ENCODE data around the gene TPH2.

TPH2 gene

GRCh38 chr12:72006766-72007165 lies 68.1 kb downstream of the TPH2 start:
- no peaks in the 10 kb centered on the region for H3K4me1 ChIP-seq (ENCODE audit: control insufficient read depth, insufficient read depth, low read length)
- H3K9me3 ChIP-seq (ENCODE audit: control insufficient read depth, low read length): no peaks in the 10 kb centered on the region
- no peak overlapping the region for H3K9ac ChIP-seq (ENCODE audit: low read length)
- no peak for DNase-seq (ENCODE audit: low read depth)
- H3K27me3 ChIP-seq (replicated peaks; ENCODE audit: control insufficient read depth, insufficient read depth, low read length): peaks cover 8% of the 10 kb centered on the region
- no peaks in the 10 kb centered on the region for H3K36me3 ChIP-seq (ENCODE audit: control insufficient read depth, insufficient read depth, low read length, severe bottlenecking)
- H3K4me3 ChIP-seq (ENCODE audit: low read length): no peak overlapping the region

GRCh38 chr12:72010356-72010755 lies 71.7 kb downstream of the TPH2 start:
- Histone ChIP-seq H3K27me3 (replicated peaks; ENCODE audit: control insufficient read depth, insufficient read depth, low read length) (no peaks in the 10 kb centered on the region), H3K4me1 (ENCODE audit: control insufficient read depth, insufficient read depth, low read length) (no peaks in the 10 kb centered on the region), H3K9ac (ENCODE audit: low read length) (no peak overlapping the region), H3K4me3 (ENCODE audit: low read length) (no peak overlapping the region), H3K36me3 (ENCODE audit: control insufficient read depth, insufficient read depth, low read length, severe bottlenecking) (no peaks in the 10 kb centered on the region), H3K9me3 (ENCODE audit: control insufficient read depth, low read length) (no peaks in the 10 kb centered on the region)
- peak; percentile 0 for DNase-seq (ENCODE audit: low read depth)

GRCh38 chr12:72011374-72011773 lies 72.7 kb downstream of the TPH2 start:
- no peaks in the 10 kb centered on the region for H3K36me3 ChIP-seq (ENCODE audit: control insufficient read depth, insufficient read depth, low read length, severe bottlenecking)
- H3K4me3 ChIP-seq (ENCODE audit: low read length): no peak overlapping the region
- no peak for DNase-seq (ENCODE audit: low read depth)
- no peaks in the 10 kb centered on the region for H3K4me1 ChIP-seq (ENCODE audit: control insufficient read depth, insufficient read depth, low read length)
- no peaks in the 10 kb centered on the region for H3K27me3 ChIP-seq (replicated peaks; ENCODE audit: control insufficient read depth, insufficient read depth, low read length)
- no peak overlapping the region for H3K9ac ChIP-seq (ENCODE audit: low read length)
- no peaks in the 10 kb centered on the region for H3K9me3 ChIP-seq (ENCODE audit: control insufficient read depth, low read length)

GRCh38 chr12:72012874-72013273 lies 74.2 kb downstream of the TPH2 start:
- no peak overlapping the region for H3K4me3 ChIP-seq (ENCODE audit: low read length)
- no peaks in the 10 kb centered on the region for H3K36me3 ChIP-seq (ENCODE audit: control insufficient read depth, insufficient read depth, low read length, severe bottlenecking)
- no peak for DNase-seq (ENCODE audit: low read depth)

GRCh38 chr12:72015895-72016294 lies 77.2 kb downstream of the TPH2 start:
- Histone ChIP-seq H3K36me3 (ENCODE audit: control insufficient read depth, insufficient read depth, low read length, severe bottlenecking) (no peaks in the 10 kb centered on the region), H3K27me3 (replicated peaks; ENCODE audit: control insufficient read depth, insufficient read depth, low read length) (peaks cover 12% of the 10 kb centered on the region), H3K4me1 (ENCODE audit: control insufficient read depth, insufficient read depth, low read length) (no peaks in the 10 kb centered on the region), H3K4me3 (ENCODE audit: low read length) (no peak overlapping the region), H3K9me3 (ENCODE audit: control insufficient read depth, low read length) (no peaks in the 10 kb centered on the region), H3K9ac (ENCODE audit: low read length) (no peak overlapping the region)
- DNase-seq (ENCODE audit: low read depth): no peak

More at GRCh38 chr12:72012874-72013273, 74.2 kb downstream of the TPH2 start:
- Histone ChIP-seq H3K27me3 (replicated peaks; ENCODE audit: control insufficient read depth, insufficient read depth, low read length) (no peaks in the 10 kb centered on the region), H3K4me1 (ENCODE audit: control insufficient read depth, insufficient read depth, low read length) (no peaks in the 10 kb centered on the region), H3K9me3 (ENCODE audit: control insufficient read depth, low read length) (no peaks in the 10 kb centered on the region), H3K9ac (ENCODE audit: low read length) (no peak overlapping the region)

GRCh38 chr12:72017054-72017651 lies 78.5 kb downstream of the TPH2 start:
- no peaks in the 10 kb centered on the region for H3K36me3 ChIP-seq (ENCODE audit: control insufficient read depth, insufficient read depth, low read length, severe bottlenecking)
- no peak overlapping the region for H3K4me3 ChIP-seq (ENCODE audit: low read length)
- H3K9ac ChIP-seq (ENCODE audit: low read length): no peak overlapping the region
- no peaks in the 10 kb centered on the region for H3K4me1 ChIP-seq (ENCODE audit: control insufficient read depth, insufficient read depth, low read length)
- DNase-seq (ENCODE audit: low read depth): peak; percentile 80
- peaks cover 12% of the 10 kb centered on the region for H3K27me3 ChIP-seq (replicated peaks; ENCODE audit: control insufficient read depth, insufficient read depth, low read length)
- no peaks in the 10 kb centered on the region for H3K9me3 ChIP-seq (ENCODE audit: control insufficient read depth, low read length)

GRCh38 chr12:72018036-72018435 lies 79.4 kb downstream of the TPH2 start:
- Histone ChIP-seq H3K27me3 (replicated peaks; ENCODE audit: control insufficient read depth, insufficient read depth, low read length) (peaks cover 12% of the 10 kb centered on the region), H3K4me1 (ENCODE audit: control insufficient read depth, insufficient read depth, low read length) (no peaks in the 10 kb centered on the region), H3K36me3 (ENCODE audit: control insufficient read depth, insufficient read depth, low read length, severe bottlenecking) (no peaks in the 10 kb centered on the region), H3K9ac (ENCODE audit: low read length) (no peak overlapping the region), H3K9me3 (ENCODE audit: control insufficient read depth, low read length) (no peaks in the 10 kb centered on the region), H3K4me3 (ENCODE audit: low read length) (no peak overlapping the region)
- DNase-seq (ENCODE audit: low read depth): no peak

GRCh38 chr12:72024613-72025012 lies 86.0 kb downstream of the TPH2 start:
- no peaks in the 10 kb centered on the region for H3K36me3 ChIP-seq (ENCODE audit: control insufficient read depth, insufficient read depth, low read length, severe bottlenecking)
- no peak for DNase-seq (ENCODE audit: low read depth)
- no peak overlapping the region for H3K9ac ChIP-seq (ENCODE audit: low read length)
- peaks cover 11% of the 10 kb centered on the region for H3K27me3 ChIP-seq (replicated peaks; ENCODE audit: control insufficient read depth, insufficient read depth, low read length)
- no peak overlapping the region for H3K4me3 ChIP-seq (ENCODE audit: low read length)
- no peaks in the 10 kb centered on the region for H3K4me1 ChIP-seq (ENCODE audit: control insufficient read depth, insufficient read depth, low read length)
- no peaks in the 10 kb centered on the region for H3K9me3 ChIP-seq (ENCODE audit: control insufficient read depth, low read length)

GRCh38 chr12:72025524-72025923 lies 86.9 kb downstream of the TPH2 start:
- Histone ChIP-seq H3K9me3 (ENCODE audit: control insufficient read depth, low read length) (no peaks in the 10 kb centered on the region), H3K27me3 (replicated peaks; ENCODE audit: control insufficient read depth, insufficient read depth, low read length) (peaks cover 6% of the 10 kb centered on the region), H3K4me1 (ENCODE audit: control insufficient read depth, insufficient read depth, low read length) (no peaks in the 10 kb centered on the region), H3K9ac (ENCODE audit: low read length) (no peak overlapping the region), H3K4me3 (ENCODE audit: low read length) (no peak overlapping the region), H3K36me3 (ENCODE audit: control insufficient read depth, insufficient read depth, low read length, severe bottlenecking) (no peaks in the 10 kb centered on the region)
- no peak for DNase-seq (ENCODE audit: low read depth)

GRCh38 chr12:72028966-72029365 lies 90.3 kb downstream of the TPH2 start:
- Histone ChIP-seq H3K4me1 (ENCODE audit: control insufficient read depth, insufficient read depth, low read length) (no peaks in the 10 kb centered on the region), H3K9ac (ENCODE audit: low read length) (no peak overlapping the region), H3K4me3 (ENCODE audit: low read length) (no peak overlapping the region), H3K9me3 (ENCODE audit: control insufficient read depth, low read length) (no peaks in the 10 kb centered on the region), H3K27me3 (replicated peaks; ENCODE audit: control insufficient read depth, insufficient read depth, low read length) (peaks cover 6% of the 10 kb centered on the region), H3K36me3 (ENCODE audit: control insufficient read depth, insufficient read depth, low read length, severe bottlenecking) (no peaks in the 10 kb centered on the region)
- DNase-seq (ENCODE audit: low read depth): no peak

GRCh38 chr12:72030277-72030676 lies 91.6 kb downstream of the TPH2 start:
- Histone ChIP-seq H3K4me3 (ENCODE audit: low read length) (no peak overlapping the region), H3K36me3 (ENCODE audit: control insufficient read depth, insufficient read depth, low read length, severe bottlenecking) (no peaks in the 10 kb centered on the region), H3K9me3 (ENCODE audit: control insufficient read depth, low read length) (no peaks in the 10 kb centered on the region), H3K4me1 (ENCODE audit: control insufficient read depth, insufficient read depth, low read length) (no peaks in the 10 kb centered on the region), H3K27me3 (replicated peaks; ENCODE audit: control insufficient read depth, insufficient read depth, low read length) (peaks cover 2% of the 10 kb centered on the region), H3K9ac (ENCODE audit: low read length) (no peak overlapping the region)
- DNase-seq (ENCODE audit: low read depth): no peak

GRCh38 chr12:72031066-72031465 lies 92.4 kb downstream of the TPH2 start:
- Histone ChIP-seq H3K4me3 (ENCODE audit: low read length) (no peak overlapping the region), H3K4me1 (ENCODE audit: control insufficient read depth, insufficient read depth, low read length) (no peaks in the 10 kb centered on the region), H3K9me3 (ENCODE audit: control insufficient read depth, low read length) (no peaks in the 10 kb centered on the region), H3K27me3 (replicated peaks; ENCODE audit: control insufficient read depth, insufficient read depth, low read length) (peaks cover 5% of the 10 kb centered on the region), H3K36me3 (ENCODE audit: control insufficient read depth, insufficient read depth, low read length, severe bottlenecking) (no peaks in the 10 kb centered on the region), H3K9ac (ENCODE audit: low read length) (no peak overlapping the region)
- no peak for DNase-seq (ENCODE audit: low read depth)
